CD4-positive, alpha-beta T cell treated with Interleukin-15 for 1 hour (primary cell): ENCODE measurements around the gene PACSIN2.
"Not testable (repeated sequence)": the region's sequence is repeated elsewhere in the genome, so short reads cannot be mapped to it uniquely, and the experiment has no call there.

Source experiments
- DNase-seq: peaks from one replicate; pipeline ENCODE4 v3.0.0-alpha.2; 2020

Gene PACSIN2

GRCh38 chr22:42963231-42963595, 51.7 kb downstream of the PACSIN2 start:
- no peak for DNase-seq

GRCh38 chr22:42962295-42963230, 52.4 kb downstream of the PACSIN2 start:
- peak; percentile 21 for DNase-seq

GRCh38 chr22:42961810-42962209, 53.1 kb downstream of the PACSIN2 start:
- no peak for DNase-seq

- DNase-seq = not testable (repeated sequence)
These were observed 53.6 kb downstream of the PACSIN2 start for GRCh38 chr22:42961400-42961690.

GRCh38 chr22:42960531-42961399, 54.2 kb downstream of the PACSIN2 start:
- no peak for DNase-seq

GRCh38 chr22:42959576-42960509, 55.1 kb downstream of the PACSIN2 start:
- no peak for DNase-seq

- no peak for DNase-seq
These were observed 56.0 kb downstream of the PACSIN2 start for GRCh38 chr22:42958937-42959336.

GRCh38 chr22:42957958-42958357, 57.0 kb downstream of the PACSIN2 start:
- DNase-seq = no peak

- no peak for DNase-seq
These were observed 57.4 kb downstream of the PACSIN2 start for GRCh38 chr22:42957544-42957943.

- no peak for DNase-seq
These were observed 59.1 kb downstream of the PACSIN2 start for GRCh38 chr22:42955848-42956247.

- no peak for DNase-seq
These were observed 59.8 kb downstream of the PACSIN2 start for GRCh38 chr22:42955087-42955635.

- not testable (repeated sequence) for DNase-seq
These were observed 61.2 kb downstream of the PACSIN2 start for GRCh38 chr22:42953751-42954150.

- DNase-seq = no peak
These were observed 63.7 kb downstream of the PACSIN2 start for GRCh38 chr22:42951093-42951710.

GRCh38 chr22:42950281-42950680, 64.7 kb downstream of the PACSIN2 start:
- no peak for DNase-seq

- no peak for DNase-seq
These were observed 65.8 kb downstream of the PACSIN2 start for GRCh38 chr22:42949159-42949558.

GRCh38 chr22:42948294-42948693, 66.7 kb downstream of the PACSIN2 start:
- DNase-seq = no peak

GRCh38 chr22:42947211-42947990, 67.5 kb downstream of the PACSIN2 start:
- no peak for DNase-seq

GRCh38 chr22:42946546-42947198, 68.3 kb downstream of the PACSIN2 start:
- DNase-seq = no peak

GRCh38 chr22:42945736-42946135, 69.2 kb downstream of the PACSIN2 start:
- DNase-seq = no peak

GRCh38 chr22:42945027-42945426, 69.9 kb downstream of the PACSIN2 start:
- no peak for DNase-seq

GRCh38 chr22:42944409-42944808, 70.5 kb downstream of the PACSIN2 start:
- no peak for DNase-seq
